Type B pancreatic cell (in vitro differentiated cells): ENCODE measurements around the gene KNDC1. TPM values are rescaled to one million over a fixed set of nuclear protein-coding genes. Genes with fewer than 3 reads are reported as not detected.
"Not testable (repeated sequence)": the region's sequence is repeated elsewhere in the genome, so short reads cannot be mapped to it uniquely, and the experiment has no call there.

Experiments
- DNase-seq: peaks from one replicate; pipeline ENCODE4 v3.0.0; 2021; ENCODE audit warnings: mixed read lengths; ENCODE audit not compliant: unreplicated experiment; ENCODE audit errors: extremely low spot score
- H3K27ac Mint-ChIP-seq: 2 replicates; pipeline ENCODE4 v1.8.0; 2021; ENCODE audit warnings: mild to moderate bottlenecking, mixed read lengths
- H3K27me3 Mint-ChIP-seq: 2 replicates; pipeline ENCODE4 v1.8.0; 2021; ENCODE audit warnings: mixed read lengths
- H3K36me3 Mint-ChIP-seq: 2 replicates; pipeline ENCODE4 v1.8.0; 2021; ENCODE audit warnings: mixed read lengths
- H3K4me1 Mint-ChIP-seq: one replicate; pipeline ENCODE4 v1.8.0; 2021; ENCODE audit warnings: mixed read lengths; ENCODE audit not compliant: unreplicated experiment
- H3K4me3 Mint-ChIP-seq: 2 replicates; pipeline ENCODE4 v1.8.0; 2021; ENCODE audit warnings: mild to moderate bottlenecking, mixed read lengths
- H3K9me3 Mint-ChIP-seq: 2 replicates; pipeline ENCODE4 v1.8.0; 2021; ENCODE audit warnings: mixed read lengths
- total RNA-seq: library from RNA; stranded (reverse); gene quantifications from 2 replicates; pipeline ENCODE4 v1.2.1, GENCODE V29; 2021; ENCODE audit warnings: low replicate concordance
- TF ChIP-seq, protein P1 (sequence below): fragments of 200-600 bp; sonication (generic); conservative IDR thresholded peaks from 2 replicates; pipeline ENCODE4 v1.5.0; 2021; ENCODE audit warnings: antibody characterized with exemption, mild to moderate bottlenecking

KNDC1 gene
- total RNA-seq, 1 donor from 2014 or later: 6.4 TPM

DNA sequence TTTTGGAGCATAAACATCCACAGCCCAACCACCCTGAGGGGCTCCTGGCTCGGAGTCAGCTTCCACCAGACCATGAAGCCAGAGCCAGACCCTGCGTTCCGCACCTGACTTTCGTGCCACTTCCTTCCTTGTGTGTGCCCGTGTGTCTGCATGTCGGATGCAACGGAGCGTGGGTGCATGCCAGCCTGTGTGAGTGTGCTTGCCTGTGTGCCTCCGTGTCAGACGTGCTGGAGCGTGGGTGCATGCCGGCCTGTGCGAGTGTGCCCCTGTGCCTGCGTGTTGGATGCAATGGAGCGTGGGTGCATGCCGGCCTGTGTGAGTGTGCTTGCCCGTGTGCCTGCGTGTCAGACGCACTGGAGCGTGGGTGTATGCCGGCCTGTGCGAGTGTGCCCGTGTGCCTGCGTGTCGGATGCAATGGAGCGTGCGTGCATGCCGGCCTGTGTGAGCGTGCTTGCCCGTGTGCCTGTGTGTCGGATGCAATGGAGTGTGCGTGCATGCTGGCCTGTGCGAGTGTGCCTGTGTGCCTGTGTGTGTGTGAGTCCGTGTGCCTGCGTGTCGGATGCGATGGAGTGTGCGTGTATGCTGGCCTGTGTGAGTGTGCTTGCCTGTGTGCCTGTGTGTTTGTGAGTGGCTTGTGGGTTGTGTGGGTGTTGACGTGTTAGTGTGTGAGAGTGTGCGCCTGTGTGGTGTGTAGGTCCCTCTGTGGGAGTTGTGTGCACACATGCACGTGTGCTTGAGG, 28.1 kb upstream of the KNDC1 start:
- H3K4me3 Mint-ChIP-seq: no peak overlapping the region
- no peak for DNase-seq
- TF ChIP-seq, protein P1, sequence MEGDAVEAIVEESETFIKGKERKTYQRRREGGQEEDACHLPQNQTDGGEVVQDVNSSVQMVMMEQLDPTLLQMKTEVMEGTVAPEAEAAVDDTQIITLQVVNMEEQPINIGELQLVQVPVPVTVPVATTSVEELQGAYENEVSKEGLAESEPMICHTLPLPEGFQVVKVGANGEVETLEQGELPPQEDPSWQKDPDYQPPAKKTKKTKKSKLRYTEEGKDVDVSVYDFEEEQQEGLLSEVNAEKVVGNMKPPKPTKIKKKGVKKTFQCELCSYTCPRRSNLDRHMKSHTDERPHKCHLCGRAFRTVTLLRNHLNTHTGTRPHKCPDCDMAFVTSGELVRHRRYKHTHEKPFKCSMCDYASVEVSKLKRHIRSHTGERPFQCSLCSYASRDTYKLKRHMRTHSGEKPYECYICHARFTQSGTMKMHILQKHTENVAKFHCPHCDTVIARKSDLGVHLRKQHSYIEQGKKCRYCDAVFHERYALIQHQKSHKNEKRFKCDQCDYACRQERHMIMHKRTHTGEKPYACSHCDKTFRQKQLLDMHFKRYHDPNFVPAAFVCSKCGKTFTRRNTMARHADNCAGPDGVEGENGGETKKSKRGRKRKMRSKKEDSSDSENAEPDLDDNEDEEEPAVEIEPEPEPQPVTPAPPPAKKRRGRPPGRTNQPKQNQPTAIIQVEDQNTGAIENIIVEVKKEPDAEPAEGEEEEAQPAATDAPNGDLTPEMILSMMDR: no peak
- H3K36me3 Mint-ChIP-seq: no peaks in the 10 kb centered on the region
- H3K27ac Mint-ChIP-seq: no peak overlapping the region
- H3K9me3 Mint-ChIP-seq: no peaks in the 10 kb centered on the region
- H3K4me1 Mint-ChIP-seq: no peaks in the 10 kb centered on the region
- peaks cover 9% of the 10 kb centered on the region for H3K27me3 Mint-ChIP-seq

DNA sequence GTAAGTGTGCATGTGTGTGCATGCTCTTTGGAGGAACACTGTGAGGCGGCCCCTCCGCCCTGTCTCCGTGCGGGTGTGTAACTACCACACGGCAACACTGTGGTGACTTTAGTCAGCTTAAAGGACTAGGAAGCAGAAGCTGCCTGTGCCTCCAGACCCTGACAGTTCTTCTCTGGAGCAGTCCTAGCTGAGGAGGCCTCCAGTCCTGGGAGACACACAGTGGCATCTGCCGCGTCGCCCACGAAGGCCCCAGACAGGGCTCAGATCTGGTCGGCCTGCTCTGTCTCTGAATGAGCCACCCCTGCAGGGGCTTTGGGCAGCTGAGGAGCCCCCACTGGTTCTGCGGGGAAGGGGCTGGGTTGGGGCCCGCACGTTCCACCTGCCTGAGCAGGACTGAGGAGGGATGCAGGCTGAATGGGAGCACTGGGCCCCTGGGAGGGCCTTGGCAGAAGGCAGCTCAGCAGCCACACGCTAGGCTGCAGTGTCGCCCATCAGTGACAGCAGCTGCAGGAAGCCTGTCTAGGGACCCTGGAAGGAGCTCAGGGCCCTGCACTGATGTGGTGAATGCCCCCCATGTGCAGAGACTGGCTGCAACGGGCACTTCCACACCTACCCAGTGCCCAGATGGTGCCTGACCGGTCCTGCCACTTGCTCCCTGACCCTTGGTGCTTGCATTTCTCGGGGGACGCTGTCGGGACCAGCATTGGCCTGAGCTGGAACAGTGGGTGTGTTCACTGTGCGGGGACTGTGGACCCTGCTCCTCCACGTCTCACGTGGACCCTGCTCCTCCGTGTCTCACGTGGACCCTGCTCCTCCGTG, 27.3 kb upstream of the KNDC1 start:
- peaks cover 9% of the 10 kb centered on the region for H3K27me3 Mint-ChIP-seq
- H3K4me1 Mint-ChIP-seq: no peaks in the 10 kb centered on the region
- H3K27ac Mint-ChIP-seq: no peak overlapping the region
- no peaks in the 10 kb centered on the region for H3K36me3 Mint-ChIP-seq
- TF ChIP-seq, protein P1: no peak
- peak; percentile 69 for DNase-seq
- no peak overlapping the region for H3K4me3 Mint-ChIP-seq
- no peaks in the 10 kb centered on the region for H3K9me3 Mint-ChIP-seq

DNA sequence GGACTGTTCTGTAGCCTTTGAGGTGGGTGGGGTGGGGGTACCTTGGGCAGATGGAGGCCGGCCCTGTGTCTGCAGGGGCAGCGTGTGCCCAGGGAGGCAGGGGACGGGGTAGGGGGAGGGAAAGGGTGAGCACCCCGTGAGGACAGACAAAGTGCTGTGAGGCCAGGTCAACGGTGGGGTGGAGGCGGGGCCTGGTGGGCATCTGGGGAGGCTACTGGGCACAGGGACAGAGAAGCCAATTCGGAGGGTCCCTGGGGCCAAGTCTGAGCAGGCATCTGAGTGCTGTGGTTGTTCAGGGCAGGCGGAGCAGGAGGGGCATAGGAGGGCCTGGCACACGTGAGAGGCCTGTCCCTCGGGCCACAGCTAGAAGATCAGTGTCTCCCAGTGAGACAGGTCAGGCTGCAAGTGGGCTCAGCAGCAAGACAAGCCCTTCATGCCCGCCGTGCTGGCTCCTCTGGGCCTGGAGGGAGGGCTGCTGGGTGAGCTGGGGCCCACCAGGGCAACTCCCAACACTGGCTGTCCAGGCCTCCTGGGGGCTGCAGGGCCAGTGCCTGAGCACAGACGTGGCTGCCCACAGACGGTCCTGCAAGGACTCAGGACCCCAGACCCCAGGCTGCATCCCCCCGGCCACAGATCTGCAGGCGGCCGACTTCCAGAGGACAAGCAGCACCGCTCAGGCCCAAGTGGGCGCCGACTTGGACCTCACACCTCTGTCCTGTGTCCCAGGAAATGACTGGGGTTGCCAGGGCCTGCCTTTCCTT, 26.4 kb upstream of the KNDC1 start:
- Mint-ChIP-seq H3K27me3 (peaks cover 9% of the 10 kb centered on the region), H3K36me3 (no peaks in the 10 kb centered on the region), H3K9me3 (no peaks in the 10 kb centered on the region), H3K4me3 (no peak overlapping the region), H3K4me1 (no peaks in the 10 kb centered on the region), H3K27ac (no peak overlapping the region)
- TF ChIP-seq, protein P1: no peak
- no peak for DNase-seq

- H3K36me3 Mint-ChIP-seq: no peaks in the 10 kb centered on the region
- H3K27me3 Mint-ChIP-seq: peaks cover 9% of the 10 kb centered on the region
- H3K9me3 Mint-ChIP-seq: no peaks in the 10 kb centered on the region
- DNase-seq: no peak
- H3K4me1 Mint-ChIP-seq: no peaks in the 10 kb centered on the region
- H3K27ac Mint-ChIP-seq: no peak overlapping the region
- TF ChIP-seq, protein P1: no peak
- H3K4me3 Mint-ChIP-seq: no peak overlapping the region
Observed at GRCh38 chr10:133134411-133135115, 25.5 kb upstream of the KNDC1 start.

- no peaks in the 10 kb centered on the region for H3K4me1 Mint-ChIP-seq
- TF ChIP-seq, protein P1: no peak
- no peaks in the 10 kb centered on the region for H3K9me3 Mint-ChIP-seq
- H3K27ac Mint-ChIP-seq: no peak overlapping the region
- DNase-seq: no peak
- H3K36me3 Mint-ChIP-seq: no peaks in the 10 kb centered on the region
- H3K4me3 Mint-ChIP-seq: no peak overlapping the region
- peaks cover 9% of the 10 kb centered on the region for H3K27me3 Mint-ChIP-seq
Observed at GRCh38 chr10:133135116-133135465, 24.9 kb upstream of the KNDC1 start.

DNA sequence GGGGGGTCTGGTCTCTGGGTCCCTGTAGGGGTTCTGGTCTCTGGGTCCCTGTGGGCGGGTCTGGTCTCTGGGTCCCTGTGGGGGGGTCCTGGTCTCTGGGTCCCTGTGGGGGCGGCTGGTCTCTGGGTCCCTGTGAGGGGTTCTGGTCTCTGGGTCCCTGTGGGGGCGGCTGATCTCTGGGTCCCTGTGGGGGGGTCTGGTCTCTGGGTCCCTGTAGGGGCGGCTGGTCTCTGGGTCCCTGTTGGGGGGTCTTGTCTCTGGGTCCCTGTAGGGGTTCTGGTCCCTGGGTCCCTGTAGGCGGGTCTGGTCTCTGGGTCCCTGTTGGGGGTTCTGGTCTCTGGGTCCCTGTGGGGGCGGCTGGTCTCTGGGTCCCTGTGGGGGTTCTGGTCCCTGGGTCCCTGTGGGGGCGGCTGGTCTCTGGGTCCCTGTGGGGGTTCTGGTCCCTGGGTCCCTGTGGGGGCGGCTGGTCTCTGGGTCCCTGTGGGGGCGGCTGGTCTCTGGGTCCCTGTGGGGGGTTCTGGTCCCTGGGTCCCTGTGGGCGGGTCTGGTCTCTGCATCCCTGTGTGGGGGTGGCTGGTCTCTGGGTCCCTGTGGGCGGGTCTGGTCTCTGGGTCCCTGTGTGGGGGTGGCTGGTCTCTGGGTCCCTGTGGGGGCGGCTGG, 22.4 kb upstream of the KNDC1 start:
- not testable (repeated sequence) for H3K27ac Mint-ChIP-seq, H3K27me3 Mint-ChIP-seq, H3K9me3 Mint-ChIP-seq, H3K4me3 Mint-ChIP-seq, H3K4me1 Mint-ChIP-seq, H3K36me3 Mint-ChIP-seq, DNase-seq
